ENCODE data around the gene PAPPA2.

PAPPA2 gene

GRCh38 chr1:176766779-176767178 lies 303.8 kb downstream of the PAPPA2 start:
- no peak for DNase-seq (ENCODE audit: low read depth, low spot score)

DNA sequence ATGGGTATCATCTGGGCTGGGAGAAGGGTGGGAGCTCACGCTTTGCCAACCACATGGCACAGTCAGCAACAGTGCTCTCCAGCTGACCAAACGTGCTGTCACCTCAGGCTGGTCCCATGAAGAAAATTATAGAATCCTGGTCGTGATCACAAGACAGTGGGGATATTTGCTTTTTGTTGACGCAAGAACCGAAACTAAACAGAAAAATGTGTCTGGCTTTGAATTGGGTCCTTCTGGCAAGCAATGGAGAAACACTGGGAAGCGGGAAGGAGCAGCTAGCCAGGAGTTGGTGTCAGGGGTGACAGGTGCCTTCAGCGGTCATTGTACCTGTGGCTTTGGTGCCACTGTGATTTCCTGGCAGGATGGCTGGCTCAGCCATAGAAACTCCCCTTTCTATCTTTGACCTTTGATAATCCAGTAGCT lies 304.8 kb downstream of the PAPPA2 start:
- DNase-seq (ENCODE audit: low read depth, low spot score): no peak

- DNase-seq (ENCODE audit: low read depth, low spot score): no peak
These were observed 305.6 kb downstream of the PAPPA2 start for GRCh38 chr1:176768532-176768931.

DNA sequence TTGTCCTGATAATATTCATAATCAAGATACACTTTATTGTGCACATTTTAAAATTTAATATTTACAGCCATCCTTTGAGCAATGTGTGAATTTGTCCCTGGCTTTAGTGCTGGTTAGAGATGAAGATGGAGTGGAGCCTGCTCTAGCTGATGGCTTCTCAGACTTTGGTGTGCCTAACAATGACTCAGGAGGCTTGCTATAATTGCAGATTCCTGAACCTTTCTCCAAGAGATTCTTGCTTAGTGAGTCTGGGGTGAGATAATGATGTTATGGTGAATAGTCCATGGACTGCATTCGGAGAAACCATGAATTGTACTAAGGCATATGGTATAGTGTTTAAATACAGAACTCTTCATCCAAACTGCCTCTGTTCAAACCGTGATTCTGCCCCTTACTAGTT lies 307.1 kb downstream of the PAPPA2 start:
- no peak for DNase-seq (ENCODE audit: low read depth, low spot score)

DNA sequence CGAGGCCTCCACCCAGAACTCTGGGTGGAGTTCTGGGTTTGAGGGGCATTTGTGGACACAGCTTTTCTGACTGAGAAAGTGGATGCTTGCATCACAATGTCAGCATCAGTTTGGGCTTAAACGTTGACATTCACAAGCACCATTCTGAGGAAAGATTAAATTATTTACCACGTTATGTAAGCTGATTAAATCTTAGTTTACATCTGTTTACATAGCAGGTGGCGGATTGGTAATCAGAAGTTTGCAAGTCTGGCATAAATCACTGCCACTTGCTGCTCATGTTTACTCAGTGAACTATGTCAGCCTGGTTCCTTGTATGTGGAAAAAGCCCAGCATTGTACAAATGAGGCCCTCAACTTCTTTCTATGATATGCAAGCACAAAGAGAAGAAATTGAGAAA lies 310.1 kb downstream of the PAPPA2 start:
- DNase-seq (ENCODE audit: low read depth, low spot score): no peak

DNA sequence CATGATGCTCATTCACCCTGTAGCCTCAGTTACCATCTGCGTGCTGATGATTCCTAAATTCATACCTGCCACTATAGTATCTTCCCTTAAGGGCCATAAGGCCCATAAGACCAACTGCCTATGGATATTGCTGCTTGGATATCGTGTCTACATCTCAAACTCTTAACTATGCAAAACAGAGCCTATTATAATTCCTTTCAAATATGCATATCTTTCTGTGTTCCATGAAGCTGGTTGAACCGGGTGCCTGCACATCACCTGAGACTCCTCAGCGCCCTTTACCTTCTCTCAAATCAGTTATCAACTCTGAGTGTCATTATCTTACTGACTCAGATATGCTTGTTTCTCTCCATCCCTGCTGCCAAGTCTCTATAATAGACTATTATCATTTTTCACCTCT lies 311.2 kb downstream of the PAPPA2 start:
- no peak for DNase-seq (ENCODE audit: low read depth, low spot score)

DNA sequence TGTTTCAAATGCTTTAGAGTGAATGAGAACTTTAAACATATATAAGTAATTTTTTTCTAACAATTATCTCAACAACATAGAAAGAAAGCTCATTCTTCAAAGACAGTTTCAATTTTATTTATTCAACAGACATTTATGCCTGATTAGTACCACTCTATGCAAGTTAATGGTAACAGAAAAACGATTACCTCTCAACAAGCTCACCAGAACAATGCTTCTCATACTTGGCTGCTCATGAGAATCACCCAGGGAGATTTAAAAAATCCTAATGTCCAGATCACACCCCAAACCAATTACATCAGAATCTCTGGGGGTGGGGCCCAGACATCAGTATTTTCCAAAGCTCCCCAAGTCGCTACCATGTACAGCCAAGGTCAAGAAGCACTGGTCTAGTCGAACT lies 312.4 kb downstream of the PAPPA2 start:
- DNase-seq (ENCODE audit: low read depth, low spot score): no peak

DNA sequence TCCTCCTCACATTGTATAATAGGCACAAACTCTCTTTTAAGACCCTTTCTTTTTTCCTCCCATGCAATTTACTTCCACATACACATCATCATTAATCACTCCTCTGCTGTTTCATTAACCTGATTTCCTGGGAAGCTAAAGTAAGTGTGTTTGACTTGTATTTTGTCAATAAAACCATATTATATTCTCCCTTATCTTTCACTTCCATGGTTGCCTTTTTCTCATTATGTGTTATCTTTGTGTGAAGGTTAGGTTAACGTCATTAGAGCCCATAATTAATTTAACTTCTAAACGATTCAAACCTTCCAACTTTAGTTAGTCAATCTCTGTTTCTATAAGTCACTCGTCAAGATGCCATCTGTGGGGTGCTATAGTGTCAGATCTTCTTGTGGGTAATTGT lies 313.0 kb downstream of the PAPPA2 start:
- DNase-seq (ENCODE audit: low read depth, low spot score): no peak

- DNase-seq (ENCODE audit: low read depth, low spot score): no peak
These were observed 315.1 kb downstream of the PAPPA2 start for GRCh38 chr1:176778056-176778455.

DNA sequence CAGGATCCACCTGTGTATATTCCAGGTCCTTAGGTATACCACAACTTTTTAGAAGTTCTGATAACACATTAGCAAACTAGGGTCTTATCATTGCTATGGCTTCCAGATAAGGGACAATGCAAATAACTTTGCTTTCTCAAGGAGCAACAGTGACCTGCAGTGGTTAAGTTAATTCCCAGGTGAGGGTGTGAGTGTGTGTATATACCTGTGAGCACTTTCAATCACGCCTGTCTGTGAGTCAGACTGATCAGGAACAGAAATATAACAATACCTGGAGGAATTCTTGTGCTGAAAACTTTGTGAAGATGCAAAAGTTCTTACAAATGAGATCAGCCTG lies 317.0 kb downstream of the PAPPA2 start:
- no peak for DNase-seq (ENCODE audit: low read depth, low spot score)

DNA sequence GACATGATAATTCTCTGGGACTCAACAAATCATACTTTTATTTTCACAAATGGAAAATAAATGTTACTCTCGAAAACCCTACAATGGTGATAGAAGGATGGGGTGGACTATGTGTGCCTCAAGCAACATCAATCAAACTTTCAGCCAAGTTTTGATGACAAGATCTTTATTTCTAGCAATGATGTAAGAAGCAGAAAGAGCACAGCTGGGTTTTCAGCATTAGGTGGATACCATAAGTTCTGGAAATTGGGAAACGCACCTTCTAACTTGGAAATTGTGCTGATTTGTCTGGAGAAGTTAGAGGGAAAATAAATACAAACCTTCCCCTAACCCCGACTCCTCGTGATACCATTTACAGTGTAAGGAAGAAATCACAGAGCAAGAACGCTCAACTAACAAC lies 320.3 kb downstream of the PAPPA2 start:
- no peak for DNase-seq (ENCODE audit: low read depth, low spot score)

GRCh38 chr1:176785056-176785455 lies 322.1 kb downstream of the PAPPA2 start:
- no peak for DNase-seq (ENCODE audit: low read depth, low spot score)

DNA sequence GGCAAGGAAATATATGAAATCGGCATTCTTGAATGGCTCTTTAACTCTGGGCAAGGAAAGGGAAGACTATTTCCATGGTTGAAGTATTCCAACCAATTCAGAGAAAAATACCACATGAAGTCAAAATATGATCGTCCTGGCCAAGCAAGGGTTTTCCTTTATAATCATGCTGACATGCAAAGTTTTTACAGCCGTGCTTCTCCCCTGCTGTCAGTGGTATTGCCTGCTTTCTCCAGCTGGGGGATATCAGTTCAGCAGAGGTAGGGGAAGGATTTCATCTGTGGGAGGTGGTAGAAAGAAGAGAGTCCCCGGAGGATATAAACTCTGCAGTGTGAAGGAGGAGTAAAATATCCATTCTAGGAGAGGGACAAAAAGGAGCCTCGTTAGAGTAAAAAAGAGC lies 322.8 kb downstream of the PAPPA2 start:
- no peak for DNase-seq (ENCODE audit: low read depth, low spot score)

DNA sequence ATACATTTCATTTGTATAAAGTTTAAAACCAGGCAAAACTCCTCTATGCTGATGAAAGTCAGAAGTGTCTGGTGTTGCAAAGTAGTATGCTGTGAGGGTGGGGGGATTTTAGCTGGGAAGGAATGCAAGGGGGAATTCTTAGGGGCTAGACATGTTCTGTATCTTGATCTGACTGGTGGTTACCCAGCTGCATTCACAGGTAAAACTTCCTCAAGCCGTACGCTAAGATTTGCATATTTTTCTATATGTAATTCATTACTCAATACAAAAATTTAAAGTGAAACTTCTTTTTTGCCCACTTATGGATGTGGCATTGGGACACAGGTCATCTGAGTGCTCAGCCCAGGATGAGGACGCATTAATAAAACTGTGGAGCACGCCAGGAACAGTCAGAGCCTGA lies 323.3 kb downstream of the PAPPA2 start:
- no peak for DNase-seq (ENCODE audit: low read depth, low spot score)

GRCh38 chr1:176789571-176790090 lies 326.7 kb downstream of the PAPPA2 start:
- DNase-seq (ENCODE audit: low read depth, low spot score): no peak

DNA sequence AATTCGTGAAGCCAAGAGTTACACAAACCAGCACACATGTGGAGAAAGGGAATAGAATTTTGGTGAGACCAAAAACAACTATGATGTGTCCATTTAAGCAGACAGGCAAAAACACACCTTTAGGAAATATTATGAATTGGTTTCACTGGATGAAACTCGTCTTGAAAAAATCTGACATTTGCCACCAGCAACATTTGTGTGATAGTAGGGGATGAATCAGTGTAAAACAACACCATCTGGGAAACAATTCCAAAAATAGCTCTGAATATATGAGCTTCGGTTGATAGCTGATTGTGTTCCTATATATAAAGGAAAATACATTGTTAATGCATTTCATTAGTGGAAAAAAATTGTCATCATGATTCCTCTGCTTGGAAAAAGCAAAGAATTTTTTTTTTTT lies 327.8 kb downstream of the PAPPA2 start:
- no peak for DNase-seq (ENCODE audit: low read depth, low spot score)

DNA sequence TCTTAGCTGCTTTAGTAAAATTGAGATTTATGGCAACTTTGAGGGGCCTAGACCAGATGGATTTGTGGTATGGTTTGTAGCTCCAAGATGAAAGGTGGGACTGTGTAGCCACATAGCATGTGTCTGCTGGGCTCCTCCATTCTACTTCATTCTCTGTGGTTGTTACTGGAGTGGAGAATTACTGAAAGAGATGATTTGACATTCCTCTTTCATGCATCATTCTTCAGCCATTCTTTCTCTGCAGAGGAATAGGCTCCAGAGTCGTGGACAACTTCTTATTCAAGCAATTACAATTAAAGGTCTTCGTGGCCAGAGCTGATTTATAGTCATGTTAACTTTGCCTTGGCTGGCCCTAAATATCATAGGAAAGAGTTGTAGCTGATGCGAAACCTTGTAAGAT lies 328.9 kb downstream of the PAPPA2 start:
- DNase-seq (ENCODE audit: low read depth, low spot score): no peak

DNA sequence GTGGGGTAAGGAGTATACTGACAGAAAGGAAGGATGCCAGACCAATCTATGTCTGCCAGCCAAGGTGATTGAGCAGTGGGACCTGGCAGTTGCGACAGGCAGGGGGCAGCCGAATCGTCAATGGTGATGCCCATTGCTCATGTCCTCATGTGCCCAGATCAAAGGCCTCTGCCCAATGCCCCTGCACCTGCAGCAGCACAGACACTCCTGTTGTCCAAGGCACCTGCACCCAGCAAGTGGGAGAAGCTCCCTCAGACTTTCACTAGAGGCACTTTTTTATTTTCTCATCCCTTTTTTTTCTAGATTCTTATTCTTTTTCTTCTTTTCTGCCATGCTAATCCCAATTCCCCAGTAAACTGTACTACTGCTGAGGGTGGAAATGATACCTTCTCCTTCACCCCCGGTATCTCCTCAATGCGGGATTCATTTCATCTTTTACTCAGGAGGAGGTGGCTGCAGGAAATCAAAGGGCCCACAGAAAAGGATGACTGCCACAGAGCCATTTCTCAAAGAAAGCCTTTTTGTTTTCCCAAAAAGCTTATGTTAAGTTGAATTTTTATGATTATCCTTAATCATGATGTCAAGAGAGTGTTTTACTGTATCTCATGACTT lies 332.0 kb downstream of the PAPPA2 start:
- no peak for DNase-seq (ENCODE audit: low read depth, low spot score)

GRCh38 chr1:176795929-176796328 lies 333.0 kb downstream of the PAPPA2 start:
- DNase-seq (ENCODE audit: low read depth, low spot score): no peak

DNA sequence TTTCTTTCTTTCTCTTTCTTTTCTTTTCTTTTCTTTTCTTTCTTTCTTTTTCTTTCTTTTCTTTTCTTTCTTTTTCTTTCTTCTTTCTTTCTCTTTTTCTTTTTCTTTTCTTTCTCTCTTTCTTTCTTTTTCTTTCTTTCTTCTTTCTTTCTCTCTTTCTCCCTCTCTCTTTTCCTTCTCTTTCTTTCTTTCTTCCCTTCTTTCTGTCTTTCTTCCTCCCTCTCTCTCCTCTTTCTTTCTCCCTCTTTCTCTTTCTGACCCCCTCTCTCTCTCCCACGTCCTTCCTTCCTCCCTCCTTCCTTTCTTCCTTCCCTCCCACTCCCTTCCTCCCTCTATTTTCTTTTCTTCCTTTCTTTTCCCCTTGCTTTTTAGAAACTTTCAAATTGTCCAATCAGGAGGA lies 333.6 kb downstream of the PAPPA2 start:
- DNase-seq (ENCODE audit: low read depth, low spot score): no peak

DNA sequence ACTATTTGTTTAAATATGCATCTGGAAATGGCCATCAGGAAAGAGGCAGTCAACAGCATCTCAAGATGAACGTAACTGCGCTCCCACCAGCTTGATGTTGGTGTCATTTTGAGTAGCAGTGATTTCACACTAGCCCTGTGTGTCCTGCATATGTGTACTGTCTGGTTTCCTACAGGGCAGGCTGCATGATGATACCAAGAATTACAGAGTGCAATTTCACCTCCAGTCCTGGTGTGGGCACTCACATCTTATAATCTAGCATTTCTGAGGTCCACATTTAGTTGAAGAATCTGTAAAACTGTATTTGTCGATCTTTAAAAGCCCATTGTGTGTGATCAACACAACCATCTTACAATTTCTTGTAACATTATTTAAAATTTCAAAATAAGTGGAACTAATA lies 336.4 kb downstream of the PAPPA2 start:
- no peak for DNase-seq (ENCODE audit: low read depth, low spot score)

- no peak for DNase-seq (ENCODE audit: low read depth, low spot score)
These were observed 338.1 kb downstream of the PAPPA2 start for GRCh38 chr1:176800978-176801513.

- DNase-seq (ENCODE audit: low read depth, low spot score): no peak
These were observed 338.6 kb downstream of the PAPPA2 start for GRCh38 chr1:176801514-176802020.

DNA sequence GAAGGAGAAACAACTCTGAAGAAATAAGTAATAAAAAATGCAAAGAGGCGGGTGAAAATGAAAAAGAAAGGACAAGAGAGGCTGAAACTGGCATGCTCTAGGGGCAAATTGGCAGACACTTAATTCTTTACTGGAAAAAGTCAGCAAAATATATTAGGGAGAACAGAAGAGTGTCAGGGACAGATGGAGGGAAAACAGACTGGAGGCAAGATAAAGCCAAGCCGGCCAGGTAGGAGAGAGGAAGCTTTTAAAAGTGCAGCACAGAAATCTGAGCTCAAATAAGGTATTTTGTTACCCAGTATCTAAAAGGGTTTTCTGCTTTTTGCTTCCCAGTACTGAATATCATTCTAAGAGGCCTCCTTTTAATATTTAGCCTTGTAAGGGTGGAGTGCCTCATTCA lies 339.3 kb downstream of the PAPPA2 start:
- no peak for DNase-seq (ENCODE audit: low read depth, low spot score)
